SKM-1 treated with dmso at 0.1 percent for 144 hours (cell line): ENCODE measurements around the gene PDE4A.
"Not testable (repeated sequence)": the region's sequence is repeated elsewhere in the genome, so short reads cannot be mapped to it uniquely, and the experiment has no call there.

Experiments
- DNase-seq: peaks from one replicate; lab custom pipeline; 2025; ENCODE audit not compliant: unreplicated experiment; lab: John Stamatoyannopoulos, UW

Gene PDE4A

GRCh38 chr19:10420444-10421239 is at the start of gene PDE4A:
Gene PDE4A (plus strand): TSS chr19:10420538. CDS start chr19:10420765, 227 bp downstream.
- DNase-seq: peak; percentile 42

GRCh38 chr19:10372690-10373089 is 47.6 kb upstream of the PDE4A start:
- DNase-seq: peak; percentile 90

GRCh38 chr19:10374931-10375330 is 45.4 kb upstream of the PDE4A start:
- peak; percentile 4 for DNase-seq

- DNase-seq: not testable (repeated sequence)
These were observed 43.1 kb upstream of the PDE4A start for GRCh38 chr19:10377140-10377640.

- DNase-seq: no peak
These were observed 42.2 kb upstream of the PDE4A start for GRCh38 chr19:10378124-10378523.

- DNase-seq: peak; percentile 44
These were observed 40.4 kb upstream of the PDE4A start for GRCh38 chr19:10379880-10380312.

- peak; percentile 98 for DNase-seq
These were observed 39.8 kb upstream of the PDE4A start, which contains the start of gene TYK2 for GRCh38 chr19:10380313-10381102. Gene TYK2 (minus strand): TSS chr19:10380572. CDS start chr19:10378406, 2,166 bp downstream.

- not testable (repeated sequence) for DNase-seq
These were observed 37.2 kb upstream of the PDE4A start for GRCh38 chr19:10383223-10383499.

- no peak for DNase-seq
These were observed 35.8 kb upstream of the PDE4A start for GRCh38 chr19:10384580-10384979.

GRCh38 chr19:10388957-10389356 is 31.4 kb upstream of the PDE4A start:
- DNase-seq: peak; percentile 57

- no peak for DNase-seq
These were observed 30.5 kb upstream of the PDE4A start for GRCh38 chr19:10389863-10390262.

- peak; percentile 39 for DNase-seq
These were observed 29.6 kb upstream of the PDE4A start for GRCh38 chr19:10390652-10391286.

GRCh38 chr19:10392120-10392519 is 28.2 kb upstream of the PDE4A start:
- no peak for DNase-seq

GRCh38 chr19:10393137-10393536 is 27.2 kb upstream of the PDE4A start:
- no peak for DNase-seq

GRCh38 chr19:10395003-10395402 is 25.3 kb upstream of the PDE4A start:
- no peak for DNase-seq

GRCh38 chr19:10395436-10395835 is 24.9 kb upstream of the PDE4A start:
- no peak for DNase-seq

- no peak for DNase-seq
These were observed 24.4 kb upstream of the PDE4A start for GRCh38 chr19:10395917-10396316.

GRCh38 chr19:10398819-10399218 is 21.5 kb upstream of the PDE4A start:
- no peak for DNase-seq

- DNase-seq: not testable (repeated sequence)
These were observed 21.0 kb upstream of the PDE4A start for GRCh38 chr19:10399340-10399739.

- DNase-seq: no peak
These were observed 20.5 kb upstream of the PDE4A start for GRCh38 chr19:10399878-10400277.

- no peak for DNase-seq
These were observed 17.8 kb upstream of the PDE4A start for GRCh38 chr19:10402441-10403038.
